GM13976 (cell line): ENCODE measurements around the gene NBAS.

Source experiments
- DNase-seq: peaks from one replicate; pipeline ENCODE4 v3.0.0; 2012; ENCODE audit warnings: low spot score
- in situ Hi-C: fragments of 300-500 bp; cut with MboI; formaldehyde crosslinking; loops from one replicate; pipeline ENCODE4 v1.12.0; 2022; ENCODE audit warnings: low sequenced_read_pairs, mixed read lengths, inconsistent platforms; ENCODE audit not compliant: unreplicated experiment
- TF ChIP-seq, protein P1 (sequence below): IDR thresholded peaks from 2 replicates; pipeline ENCODE4 v1.5.1; 2012; ENCODE audit warnings: borderline replicate concordance, mild to moderate bottlenecking; ENCODE audit not compliant: insufficient read depth; ENCODE audit errors: extremely low read depth, missing control alignments, control extremely low read depth

The NBAS gene

DNA sequence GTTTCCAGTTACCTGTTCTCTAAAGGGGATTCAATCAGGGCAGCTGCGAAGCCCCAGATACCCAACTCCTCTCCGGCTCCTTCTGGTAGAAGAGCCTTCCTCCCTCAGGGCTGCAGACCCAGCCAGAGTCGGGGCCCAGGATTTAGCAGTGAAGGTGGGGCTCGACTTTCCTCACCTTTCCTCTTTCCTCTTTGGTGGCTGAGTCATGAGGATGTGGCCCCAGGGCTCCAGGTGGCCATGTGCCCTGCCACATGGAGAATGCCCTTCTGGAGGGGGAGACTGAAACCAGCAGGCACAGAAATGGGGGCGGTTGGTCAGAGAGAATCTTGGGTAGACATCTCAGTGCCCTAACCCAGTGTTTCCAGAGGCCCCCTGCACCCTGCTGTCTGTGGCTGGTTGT is 402.6 kb downstream of the NBAS start:
- no peak for DNase-seq
- TF ChIP-seq, protein P1, sequence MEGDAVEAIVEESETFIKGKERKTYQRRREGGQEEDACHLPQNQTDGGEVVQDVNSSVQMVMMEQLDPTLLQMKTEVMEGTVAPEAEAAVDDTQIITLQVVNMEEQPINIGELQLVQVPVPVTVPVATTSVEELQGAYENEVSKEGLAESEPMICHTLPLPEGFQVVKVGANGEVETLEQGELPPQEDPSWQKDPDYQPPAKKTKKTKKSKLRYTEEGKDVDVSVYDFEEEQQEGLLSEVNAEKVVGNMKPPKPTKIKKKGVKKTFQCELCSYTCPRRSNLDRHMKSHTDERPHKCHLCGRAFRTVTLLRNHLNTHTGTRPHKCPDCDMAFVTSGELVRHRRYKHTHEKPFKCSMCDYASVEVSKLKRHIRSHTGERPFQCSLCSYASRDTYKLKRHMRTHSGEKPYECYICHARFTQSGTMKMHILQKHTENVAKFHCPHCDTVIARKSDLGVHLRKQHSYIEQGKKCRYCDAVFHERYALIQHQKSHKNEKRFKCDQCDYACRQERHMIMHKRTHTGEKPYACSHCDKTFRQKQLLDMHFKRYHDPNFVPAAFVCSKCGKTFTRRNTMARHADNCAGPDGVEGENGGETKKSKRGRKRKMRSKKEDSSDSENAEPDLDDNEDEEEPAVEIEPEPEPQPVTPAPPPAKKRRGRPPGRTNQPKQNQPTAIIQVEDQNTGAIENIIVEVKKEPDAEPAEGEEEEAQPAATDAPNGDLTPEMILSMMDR = no peak
- in situ Hi-C loops = no loop called here

DNA sequence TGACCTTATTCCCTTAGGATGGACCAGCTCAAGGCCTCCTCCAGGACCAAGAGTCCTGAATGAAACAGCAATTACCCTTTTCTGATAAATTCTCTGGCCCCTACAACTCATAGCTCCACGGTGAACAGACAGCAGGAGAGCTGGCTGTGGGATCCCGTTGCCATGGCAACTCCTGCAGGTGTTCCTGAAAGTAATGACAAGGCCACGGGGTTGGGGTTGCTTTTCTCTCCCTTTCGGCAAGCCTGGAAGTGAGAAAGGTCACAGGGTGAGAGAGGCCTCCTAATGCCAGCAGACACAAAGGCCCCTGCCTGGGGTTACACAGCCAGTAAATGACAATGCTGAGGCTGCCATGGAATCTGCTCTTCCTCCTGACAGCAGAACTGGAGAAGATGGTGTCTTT is 403.0 kb downstream of the NBAS start:
- no peak for DNase-seq
- in situ Hi-C loops = no loop called here

DNA sequence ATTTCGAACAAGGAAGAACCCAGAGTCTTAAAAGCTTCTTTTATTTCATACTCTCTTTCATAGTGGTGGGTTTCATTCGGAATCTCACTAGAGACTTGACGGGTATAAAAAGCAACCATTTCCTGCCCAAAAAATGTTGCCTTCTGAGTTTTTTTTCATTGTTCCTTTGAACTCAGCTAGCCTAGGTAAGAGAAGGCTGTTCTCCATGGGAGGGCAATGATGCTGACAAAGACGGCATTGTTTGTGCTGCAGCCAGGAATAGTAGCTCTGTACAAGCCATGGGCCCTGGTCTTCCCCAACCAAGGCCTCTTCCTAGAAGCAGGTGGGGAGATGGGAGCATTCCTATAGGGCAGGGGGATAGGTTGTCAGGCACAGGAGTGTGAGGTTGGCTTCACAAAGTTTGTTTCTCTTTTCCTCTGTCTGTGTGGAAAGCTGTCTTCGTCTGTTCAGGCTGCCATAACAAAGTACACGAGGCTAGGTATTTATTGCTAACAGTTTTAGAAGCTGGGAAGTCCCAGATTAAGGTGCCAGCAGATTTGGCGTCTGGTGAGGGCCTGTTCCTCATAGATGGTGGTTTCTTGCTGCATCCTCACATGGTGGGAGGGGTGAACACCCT is 405.1 kb downstream of the NBAS start:
- TF ChIP-seq, protein P1 = no peak
- DNase-seq = no peak
- in situ Hi-C loops = no loop called here

More for the DNA sequence above, 403.0 kb downstream of the NBAS start:
- TF ChIP-seq, protein P1 = no peak

DNA sequence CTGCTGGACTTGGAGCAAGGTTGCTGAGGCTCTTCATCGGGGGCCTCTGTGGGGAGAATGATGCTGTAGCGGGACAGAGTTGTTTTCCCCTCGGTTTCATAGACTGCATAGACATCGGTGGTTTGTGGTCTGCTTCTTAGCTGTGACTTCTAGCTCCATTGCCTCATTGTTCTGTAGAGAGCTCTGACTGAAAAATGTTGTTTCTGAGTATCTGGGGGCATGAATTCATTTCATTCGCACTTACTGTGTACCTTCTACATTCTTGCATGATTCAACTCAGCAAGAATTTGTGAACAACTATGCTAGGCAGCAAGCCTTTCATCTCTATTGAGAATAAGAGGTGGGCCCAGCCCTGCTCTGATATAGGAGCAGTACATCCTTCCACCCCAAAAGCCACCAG is 406.8 kb downstream of the NBAS start:
- in situ Hi-C loops = no loop called here
- DNase-seq = no peak
- TF ChIP-seq, protein P1 = no peak

DNA sequence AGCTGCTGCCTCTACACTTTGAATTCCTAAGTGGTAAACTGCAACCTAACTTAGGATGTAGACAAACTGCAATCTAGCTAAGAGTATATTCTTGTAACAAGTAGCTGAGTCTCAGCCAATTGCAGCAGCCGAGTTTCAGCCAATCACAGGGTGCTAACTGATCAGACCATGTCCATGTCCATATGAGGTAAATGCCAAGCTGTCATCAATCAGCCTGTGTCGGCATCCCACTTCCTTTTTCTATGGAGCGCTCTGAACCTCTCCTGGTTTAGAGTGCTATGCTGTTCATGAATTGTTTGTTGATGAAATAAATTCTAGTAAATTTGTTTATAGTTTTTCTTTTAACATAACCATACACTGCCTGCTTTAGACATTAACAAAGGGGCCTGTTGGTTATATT is 408.8 kb downstream of the NBAS start:
- no peak for DNase-seq
- in situ Hi-C loops = no loop called here
- TF ChIP-seq, protein P1 = no peak

DNA sequence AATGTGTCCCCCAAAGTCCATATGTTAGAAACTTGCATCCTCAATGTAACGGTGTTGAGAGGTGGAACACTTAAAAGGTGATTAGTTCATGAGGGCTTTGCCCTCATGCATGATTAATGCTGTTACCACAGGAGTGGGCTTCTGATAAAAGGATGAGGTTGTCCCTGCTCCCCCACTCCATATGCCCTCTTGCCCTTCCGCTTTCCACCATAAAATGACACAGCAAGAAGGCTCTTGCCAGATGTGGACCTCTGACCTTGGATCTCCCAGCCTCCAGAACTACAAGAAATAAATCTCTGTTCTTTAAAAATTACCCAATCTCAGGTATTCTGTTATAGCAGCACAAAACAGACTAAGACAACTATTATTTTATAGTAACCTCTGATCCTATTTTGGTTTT is 412.1 kb downstream of the NBAS start:
- no peak for DNase-seq
- TF ChIP-seq, protein P1 = no peak
- in situ Hi-C loops = no loop called here
